Measurements from ENCODE around the gene BEGAIN.

Gene BEGAIN

DNA sequence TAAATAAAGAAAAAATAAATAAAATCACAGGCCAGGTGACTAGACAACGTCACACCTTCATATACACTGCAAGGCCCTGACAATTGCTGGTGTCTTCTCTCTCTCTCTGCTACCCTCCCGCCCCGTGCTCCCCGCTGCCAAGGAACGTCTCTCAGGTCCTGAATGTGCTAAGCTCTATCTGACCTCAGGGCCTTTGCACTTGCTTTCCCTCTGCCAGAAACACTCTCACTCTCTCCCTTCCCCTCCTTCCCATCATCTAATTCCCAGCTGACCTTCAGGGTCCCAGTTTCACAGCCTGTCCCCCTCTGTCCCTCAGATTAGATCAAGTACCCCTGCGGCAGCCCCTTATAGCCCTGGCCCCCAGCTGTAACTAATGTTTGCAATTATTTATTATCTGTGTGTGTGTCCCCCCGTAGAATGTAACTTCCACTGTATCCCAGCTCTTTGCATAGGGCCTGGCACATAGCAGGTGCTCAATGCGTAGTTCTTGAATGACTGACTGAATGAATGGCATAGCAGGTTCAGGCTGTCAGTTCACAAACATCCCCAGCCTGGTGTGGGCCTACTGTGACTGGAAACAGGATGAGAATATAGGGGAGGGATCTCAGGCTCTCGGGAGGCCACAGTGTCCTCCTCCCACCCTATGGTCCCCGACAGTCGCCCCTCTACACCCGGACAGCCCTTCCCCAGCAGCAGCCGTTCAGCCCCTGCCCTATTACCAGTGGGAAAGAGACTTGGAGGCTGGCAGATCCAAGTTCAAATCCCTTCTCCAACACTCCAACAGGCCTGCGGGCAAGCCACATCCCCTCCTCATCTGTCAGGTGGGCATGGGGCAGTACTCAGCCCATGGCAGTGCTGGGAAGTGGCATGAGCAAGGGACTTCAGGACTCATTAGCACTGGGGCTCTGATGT, 6.6 kb downstream of the BEGAIN start:
- DNase-seq = no peak

DNA sequence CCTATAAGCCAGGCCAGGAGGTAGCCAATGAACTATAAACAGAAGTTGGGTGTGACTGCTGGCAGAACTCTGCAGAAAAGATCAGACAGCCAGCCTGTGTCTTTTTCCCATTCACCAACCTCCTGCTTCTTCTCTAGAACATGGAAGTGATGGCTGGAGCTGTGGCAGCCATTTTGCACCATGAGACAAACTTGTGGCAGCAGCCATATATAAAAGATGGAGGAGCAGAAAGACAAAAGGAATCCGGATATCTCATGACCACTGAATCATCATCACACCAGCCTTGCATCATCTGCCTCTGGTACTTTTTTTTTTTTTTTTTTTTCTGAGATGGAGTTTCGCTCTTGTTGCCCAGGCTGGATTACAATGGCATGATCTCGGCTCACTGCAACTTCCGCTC, 8.7 kb downstream of the BEGAIN start:
- DNase-seq = no peak

DNA sequence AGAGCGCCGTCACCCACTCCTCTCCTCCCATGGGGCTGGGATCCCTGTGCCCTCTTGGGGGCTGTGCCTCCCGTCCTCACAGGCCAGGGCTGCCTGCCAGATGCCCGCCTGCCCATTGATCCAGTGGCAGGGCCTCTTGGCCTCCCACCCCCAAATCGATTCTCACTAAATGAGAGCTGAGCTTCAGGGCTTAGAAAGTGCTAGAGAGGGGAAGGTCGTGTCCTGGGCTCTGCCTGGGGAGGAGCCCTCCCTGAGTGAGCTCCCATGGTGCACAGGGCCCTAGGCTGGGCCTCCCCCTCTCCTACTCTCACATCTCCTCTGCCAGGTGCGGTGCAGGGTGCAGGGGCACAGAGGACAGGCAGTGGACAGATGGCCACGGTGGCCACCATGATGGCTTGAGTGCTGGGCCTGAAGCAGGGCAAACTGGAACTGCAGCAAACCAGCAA, 9.2 kb downstream of the BEGAIN start:
- DNase-seq = no peak

DNA sequence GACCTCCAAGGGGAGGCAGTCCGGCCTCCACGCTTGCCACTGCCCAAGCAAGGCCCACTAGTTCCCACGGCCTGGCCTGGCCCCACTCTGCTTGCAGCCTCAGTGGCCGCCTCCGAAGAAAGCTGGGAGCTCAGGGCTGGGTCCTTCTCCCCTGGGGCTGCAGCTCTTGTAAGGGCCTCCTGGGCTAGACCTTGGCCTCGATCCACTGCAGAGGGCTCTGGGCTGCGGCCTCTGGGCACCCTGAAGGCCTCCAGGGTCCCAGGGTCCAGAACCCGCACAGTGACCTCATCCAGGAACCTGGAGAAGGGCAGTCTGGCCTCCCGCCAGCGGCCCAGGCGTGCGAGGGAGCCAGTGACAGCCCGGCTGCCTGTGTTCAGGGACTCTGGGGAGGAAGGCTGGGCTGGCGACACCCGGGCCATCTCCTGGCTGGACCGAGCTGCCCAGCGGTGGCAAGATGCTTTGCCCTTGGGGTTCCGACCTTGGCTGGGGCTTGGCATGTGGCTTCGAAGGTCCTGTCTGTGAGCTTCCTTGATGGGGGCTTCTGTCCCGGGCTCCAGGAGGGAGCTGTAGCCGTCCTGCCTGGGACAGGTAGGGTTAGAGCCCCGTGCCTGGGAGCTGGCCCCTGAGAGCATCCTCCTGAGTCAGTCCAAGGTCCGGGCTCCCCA, 9.8 kb downstream of the BEGAIN start:
- no peak for DNase-seq

DNA sequence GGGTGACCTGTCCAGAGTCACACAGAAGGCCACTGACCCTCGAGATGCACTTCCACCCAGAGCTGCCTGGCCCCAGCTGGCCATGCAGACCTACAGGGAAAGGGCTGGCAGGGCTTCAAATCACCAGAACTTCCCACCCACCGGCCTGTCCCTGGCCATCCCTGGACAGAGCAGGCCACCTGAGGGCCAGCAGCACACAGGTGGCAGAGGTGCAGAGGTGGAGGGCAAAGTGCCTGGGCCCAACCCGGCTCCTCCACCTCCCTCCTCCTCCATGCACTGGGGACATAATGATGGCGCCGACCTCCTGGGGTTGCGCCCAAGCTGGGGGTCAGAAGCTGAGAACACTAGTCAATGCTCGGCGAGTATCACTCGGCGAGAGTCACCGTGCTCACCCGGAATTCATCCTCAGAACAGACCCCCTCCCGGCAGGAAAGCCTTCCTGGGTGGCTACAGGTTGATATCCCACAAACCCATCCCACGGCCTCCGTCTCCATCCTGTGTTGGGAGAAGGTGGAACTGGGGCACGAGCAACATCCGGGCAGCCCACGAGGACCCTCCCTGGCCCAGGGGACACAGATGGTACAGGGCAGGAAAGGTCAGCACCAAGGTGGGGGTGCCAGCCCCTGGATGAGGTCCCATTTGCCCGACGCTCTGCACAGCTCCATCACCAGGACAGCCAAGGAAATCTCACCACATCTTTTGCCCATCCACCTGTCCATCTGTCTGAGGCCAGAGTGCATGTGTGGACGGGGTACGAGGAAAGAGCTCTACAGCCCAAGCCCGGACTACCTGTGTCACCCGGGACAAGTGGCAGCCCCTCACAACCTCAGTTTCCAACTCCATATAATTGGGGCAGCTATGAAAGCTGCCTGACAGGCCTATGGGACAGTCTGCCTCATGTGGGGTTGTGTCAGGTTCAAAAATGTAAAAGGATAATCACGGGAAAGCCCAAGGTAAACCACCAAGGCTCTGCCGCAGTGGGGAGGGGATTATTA, 10.8 kb downstream of the BEGAIN start:
- DNase-seq = no peak

DNA sequence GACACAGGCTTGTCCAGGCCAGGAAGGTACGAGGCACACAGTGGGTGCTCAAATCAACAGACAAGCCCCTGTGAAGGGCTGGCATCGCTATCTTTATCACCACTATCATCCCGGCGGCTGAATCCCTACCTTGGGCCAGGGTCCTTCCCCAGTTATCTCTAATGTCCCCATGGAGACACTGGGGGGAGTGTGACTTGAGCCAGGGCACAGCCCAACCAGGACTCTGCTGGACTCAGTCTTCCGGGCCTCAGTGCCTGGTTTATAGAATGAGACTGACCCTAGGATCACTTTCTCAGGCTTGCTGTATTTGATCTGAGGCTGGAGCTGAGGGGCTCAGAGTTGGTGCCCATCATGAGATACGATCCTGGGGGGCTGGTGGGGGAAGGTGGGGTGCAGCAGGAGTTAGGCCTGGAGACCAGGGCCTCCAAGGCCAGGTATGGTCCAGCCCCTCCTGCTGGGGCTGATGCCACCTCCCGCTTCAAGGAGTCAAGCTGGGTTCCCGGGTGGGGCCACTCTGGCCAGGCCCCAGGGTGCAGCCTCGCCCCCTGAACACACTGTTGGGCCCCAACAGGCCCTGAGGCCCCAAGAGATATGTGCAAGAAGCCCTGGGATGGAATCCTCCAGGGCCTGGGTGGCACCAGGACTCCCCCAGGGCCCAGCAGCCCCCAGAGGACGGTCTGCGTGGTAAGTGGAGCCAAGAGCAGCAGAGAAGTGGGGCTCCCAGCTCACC, 11.8 kb downstream of the BEGAIN start:
- DNase-seq = no peak

DNA sequence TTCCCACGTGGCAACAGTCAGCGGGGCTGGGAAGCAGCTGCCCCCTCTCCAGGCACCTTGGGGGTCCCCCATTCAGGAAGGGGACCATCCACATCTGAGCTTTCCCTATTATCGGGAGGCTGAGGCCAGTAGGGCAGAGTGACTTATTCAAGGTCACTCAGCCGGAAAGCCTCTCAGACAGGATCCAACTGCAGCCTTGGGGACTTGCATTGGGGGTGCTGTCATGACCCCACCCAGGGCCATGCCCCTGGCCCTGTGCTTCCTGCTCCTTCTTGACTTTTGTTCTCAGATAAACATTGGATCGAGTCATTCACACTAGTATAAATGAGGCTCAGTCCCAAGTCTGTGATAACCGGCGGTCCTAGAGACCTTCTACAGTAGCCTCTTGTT, 12.6 kb downstream of the BEGAIN start:
- DNase-seq = no peak

DNA sequence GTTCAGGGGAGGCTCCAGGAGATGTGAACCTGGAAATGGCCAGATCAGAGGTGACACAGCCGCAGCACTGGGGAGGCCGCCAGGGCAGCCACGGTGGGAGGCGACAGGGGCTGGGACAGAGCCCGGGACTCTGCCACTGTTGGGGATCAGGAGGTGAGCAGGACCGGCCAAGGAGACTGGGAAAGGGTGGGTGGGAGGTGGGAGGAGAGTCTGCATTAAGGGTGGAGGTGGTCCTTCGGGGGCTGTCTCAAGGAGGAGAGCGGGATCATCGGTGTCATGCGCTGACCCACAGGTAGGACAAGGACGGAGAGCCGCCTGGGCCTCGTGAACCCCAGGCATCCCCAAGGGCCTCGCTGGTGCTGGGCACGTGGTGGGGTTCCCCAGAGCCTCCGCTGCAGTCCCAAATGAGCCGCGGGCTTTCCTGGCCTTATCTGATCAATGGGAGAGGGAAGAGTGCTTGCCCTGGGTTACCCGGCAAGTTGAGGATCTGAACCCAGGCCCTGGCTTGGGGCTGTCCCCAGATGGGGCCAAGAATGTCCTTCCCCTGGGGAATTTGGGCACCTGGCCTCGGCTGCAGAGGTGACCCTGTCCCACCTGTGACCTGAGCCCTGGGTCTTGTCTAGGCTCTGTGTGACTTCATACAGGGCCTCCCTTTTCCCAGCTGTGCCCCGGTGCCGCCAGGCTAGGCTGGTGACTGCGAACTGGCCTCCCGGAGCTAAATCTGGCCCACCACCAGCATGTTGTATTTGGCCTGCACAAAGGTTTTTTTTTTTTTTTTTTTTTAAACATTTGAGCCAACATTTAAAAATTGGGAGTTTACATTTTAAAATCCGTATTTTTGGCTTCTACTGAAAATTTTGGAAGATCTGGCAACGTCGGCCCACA, 13.2 kb downstream of the BEGAIN start:
- no peak for DNase-seq

DNA sequence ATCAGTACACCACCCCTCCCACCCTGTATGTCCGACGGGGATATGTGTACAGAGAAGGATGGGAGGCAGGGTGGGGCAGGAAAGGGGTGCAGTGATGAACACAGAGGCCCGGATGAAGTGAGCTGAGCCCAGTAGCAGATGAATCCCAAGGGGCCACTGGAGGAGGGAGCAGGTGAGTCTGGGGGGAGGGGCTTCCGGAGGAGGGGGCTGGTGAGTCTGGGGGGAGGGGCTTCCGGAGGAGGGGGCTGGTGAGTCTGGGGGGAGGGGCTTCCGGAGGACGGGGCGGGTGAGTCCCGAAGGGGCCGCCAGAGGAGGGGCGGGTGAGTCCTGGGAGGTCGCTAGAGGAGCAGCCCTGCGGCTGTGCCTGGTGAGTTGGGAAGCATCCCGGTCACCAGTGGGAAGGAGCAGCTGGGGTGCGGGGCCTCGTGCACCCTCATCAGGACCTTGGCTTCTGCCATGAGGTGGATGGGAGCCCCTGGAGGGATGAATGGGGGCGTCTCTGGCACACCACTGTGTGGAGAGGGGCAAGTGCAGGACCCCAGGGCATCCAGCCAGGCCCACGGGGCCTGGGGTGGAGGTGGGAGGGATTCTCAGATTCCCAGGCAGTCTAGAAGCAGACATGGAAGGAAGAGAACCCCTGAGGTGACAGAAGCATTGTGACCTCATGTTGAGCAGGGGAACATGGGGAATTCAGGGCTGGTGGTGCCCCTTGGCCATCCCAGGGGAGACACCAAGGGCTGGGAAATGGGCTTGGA, 14.0 kb downstream of the BEGAIN start:
- DNase-seq = no peak

DNA sequence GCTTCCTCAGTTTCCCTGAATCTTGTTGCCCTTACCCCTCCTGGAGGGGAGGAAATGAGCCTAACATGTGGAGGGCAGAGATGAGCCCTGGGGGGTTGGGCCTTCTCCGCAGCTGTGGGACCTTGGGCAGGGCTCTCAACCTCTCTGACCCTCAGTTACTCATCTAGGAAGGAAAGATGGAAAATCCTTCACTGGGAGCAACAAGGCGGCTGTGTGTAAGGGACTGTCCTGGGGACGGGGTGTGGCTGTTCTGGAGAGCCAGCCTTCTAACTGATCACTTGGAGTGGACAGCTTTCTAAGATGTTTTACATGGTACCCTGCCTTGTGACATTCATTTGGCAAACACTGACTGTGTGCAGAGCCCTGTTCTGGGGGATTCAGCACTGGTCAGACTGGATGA, 14.7 kb downstream of the BEGAIN start:
- no peak for DNase-seq

DNA sequence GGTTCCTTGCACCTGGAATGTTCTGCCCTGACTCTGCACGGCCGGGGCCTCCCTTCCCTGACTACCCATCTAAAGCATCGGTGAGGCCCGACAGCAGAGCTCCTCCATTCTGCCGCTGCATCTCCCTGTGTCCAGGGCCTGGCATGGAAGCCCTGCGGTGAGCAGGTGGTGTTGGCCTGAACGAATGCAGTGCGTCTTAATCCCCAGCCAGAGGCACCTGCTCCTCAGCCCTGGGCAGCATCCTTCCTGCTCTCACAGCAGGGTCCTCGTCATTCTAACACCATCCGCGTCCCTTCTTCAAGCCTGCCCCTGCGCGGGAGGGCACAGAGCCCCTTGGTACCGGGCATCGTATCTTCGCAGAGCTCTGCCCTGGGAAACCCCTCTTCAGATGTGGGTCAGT, 15.4 kb downstream of the BEGAIN start:
- DNase-seq = no peak

DNA sequence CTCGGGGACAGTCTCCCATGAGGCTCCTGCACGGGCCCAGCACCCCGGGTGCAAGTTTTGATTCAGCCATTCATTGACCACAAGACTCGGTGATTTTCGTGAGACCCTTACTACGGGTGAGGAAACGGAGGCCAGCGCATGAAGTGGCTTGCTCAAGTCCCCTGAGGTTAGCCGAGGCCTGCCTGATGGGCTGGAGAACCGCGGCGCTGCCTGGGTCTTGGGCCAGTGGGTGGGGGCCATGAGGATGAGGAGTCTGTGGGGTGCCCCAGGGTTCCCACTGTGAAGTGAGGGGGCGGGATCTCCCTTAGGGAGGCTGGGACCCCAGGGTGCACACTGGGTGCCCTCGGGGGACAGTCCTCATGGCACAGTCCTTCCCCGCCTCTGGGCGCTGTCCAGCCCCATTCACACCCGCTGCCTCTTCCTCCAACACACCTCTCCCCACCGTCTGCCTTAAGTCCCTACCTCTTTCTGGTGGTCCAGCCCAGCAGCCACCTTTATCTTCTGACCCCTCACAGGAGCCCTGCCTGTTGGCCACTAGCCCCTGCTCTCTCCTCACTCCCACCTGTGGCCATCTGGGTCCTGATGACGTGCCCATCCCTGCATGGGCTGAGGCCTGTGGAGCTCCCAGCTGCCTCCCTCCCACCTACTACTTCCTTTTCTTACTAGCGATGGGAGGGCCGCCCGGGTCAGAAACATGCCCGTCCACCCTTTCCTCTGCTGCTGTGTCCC, 16.3 kb downstream of the BEGAIN start:
- DNase-seq = no peak

DNA sequence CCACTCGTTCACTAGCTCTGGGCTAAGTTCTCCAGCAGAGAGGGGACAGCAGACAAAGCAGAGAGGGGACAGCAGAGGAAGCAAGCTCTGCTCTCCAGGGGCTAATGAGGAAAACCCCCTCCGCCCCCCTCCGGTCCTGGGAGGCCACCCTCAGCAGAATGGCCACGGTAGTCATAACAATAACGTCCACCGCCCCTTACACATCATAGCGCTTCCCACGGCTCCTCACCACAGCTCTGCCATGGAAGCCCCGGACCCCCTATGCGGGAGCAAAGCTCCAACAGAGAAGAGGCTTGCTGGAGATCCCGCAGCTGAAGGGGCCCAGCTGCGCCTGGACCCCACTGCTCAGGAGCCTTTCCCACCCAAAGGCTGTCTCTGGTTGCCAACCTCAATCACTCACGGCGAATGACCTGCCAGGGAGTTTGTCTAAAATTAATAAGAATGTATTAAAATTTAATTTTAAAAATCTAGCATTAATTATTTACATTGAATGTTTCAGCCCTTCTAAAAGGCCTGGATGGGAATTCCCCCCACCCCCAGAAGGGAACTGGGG, 17.4 kb downstream of the BEGAIN start:
- DNase-seq = no peak

DNA sequence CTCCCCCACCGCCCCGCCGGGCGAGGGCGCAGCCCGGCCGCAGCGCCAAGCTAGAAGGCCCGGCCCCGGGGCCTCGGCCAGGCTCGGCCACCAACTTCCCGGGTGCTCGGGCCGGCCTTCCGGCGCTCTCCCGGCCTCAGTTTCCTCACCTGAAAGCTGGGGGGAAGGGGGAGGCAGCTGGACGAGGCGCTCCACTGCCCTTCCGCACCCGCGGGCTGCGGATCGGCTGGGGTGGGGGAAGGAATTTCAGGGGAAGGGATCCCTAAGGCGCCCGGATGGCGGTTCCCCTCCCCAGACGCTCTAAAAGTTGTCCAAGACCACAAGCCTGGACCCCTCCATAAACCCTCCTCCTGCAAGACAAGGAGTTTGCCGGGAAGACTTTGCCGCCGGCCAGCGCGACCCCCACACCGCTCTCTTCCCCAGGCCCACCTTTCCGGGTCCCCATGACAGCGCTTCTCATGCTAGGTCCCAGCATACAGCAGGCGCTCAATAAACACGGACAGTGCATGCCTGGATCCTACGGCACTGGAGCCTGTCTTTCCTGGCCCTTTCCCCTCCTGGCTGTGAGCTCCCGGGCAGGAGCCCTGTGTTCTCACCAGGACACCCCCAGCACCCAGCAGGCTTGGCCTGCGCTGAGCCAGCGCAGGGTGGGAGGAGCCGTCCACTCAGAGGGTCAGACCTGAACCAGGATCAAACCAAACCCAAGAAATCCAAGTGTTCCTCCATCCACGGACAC, 18.1 kb downstream of the BEGAIN start:
- DNase-seq = no peak

DNA sequence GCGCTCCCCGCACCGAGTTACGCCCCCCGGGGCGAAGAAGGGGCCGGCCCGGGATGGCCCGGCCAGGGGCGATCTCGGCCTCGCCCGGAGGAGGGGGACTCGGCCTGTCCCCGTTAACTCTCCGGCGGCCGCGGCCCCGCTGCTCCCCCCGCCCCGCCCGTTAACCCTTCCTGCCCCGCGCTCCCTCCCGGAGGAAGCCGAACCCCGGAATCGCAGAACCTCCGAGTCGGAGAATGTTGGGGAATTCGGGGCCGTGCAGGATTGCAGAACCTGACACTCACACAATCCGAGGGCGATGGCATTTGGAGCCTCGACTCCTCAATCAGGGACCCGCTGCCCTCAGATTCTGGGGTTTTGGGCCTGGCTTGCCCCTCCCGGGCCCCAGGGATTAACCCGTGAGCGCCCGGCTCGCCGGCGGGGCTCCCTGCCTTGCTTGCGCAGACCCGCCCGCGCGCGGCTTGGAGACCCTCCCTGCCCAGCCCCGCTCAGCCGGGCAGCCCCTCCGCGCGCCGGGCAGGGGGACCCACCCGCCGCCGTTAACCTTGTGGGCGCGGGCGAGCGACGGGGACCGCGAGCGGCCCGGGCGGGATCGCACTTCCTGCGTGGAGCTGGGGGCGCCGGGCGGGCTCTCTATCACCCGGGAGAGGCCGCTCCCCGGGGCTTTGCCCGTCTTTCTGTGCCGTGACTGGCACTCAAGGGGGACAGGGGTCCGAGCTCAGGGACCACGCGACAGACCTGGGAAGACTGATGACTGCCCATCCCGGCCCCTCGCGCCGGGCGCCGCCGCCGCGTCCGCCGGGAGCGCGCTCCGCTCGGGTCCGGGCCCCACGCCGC, 18.8 kb downstream of the BEGAIN start:
- no peak for DNase-seq

DNA sequence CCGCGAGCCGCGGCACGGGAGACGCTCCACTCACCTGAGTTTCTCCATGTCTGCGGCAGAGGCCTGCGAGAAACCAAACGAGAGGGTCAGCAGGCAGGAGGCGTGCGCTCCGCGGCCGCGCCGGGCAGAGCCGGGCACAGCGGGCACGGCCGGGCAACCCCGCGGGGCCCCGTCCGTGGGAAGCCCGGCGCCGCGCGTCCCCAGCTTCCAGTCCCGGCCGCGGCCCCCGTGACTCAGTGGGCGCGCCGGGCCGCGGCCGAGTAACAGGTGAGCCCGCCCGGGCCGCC, 19.4 kb downstream of the BEGAIN start:
- DNase-seq = no peak

DNA sequence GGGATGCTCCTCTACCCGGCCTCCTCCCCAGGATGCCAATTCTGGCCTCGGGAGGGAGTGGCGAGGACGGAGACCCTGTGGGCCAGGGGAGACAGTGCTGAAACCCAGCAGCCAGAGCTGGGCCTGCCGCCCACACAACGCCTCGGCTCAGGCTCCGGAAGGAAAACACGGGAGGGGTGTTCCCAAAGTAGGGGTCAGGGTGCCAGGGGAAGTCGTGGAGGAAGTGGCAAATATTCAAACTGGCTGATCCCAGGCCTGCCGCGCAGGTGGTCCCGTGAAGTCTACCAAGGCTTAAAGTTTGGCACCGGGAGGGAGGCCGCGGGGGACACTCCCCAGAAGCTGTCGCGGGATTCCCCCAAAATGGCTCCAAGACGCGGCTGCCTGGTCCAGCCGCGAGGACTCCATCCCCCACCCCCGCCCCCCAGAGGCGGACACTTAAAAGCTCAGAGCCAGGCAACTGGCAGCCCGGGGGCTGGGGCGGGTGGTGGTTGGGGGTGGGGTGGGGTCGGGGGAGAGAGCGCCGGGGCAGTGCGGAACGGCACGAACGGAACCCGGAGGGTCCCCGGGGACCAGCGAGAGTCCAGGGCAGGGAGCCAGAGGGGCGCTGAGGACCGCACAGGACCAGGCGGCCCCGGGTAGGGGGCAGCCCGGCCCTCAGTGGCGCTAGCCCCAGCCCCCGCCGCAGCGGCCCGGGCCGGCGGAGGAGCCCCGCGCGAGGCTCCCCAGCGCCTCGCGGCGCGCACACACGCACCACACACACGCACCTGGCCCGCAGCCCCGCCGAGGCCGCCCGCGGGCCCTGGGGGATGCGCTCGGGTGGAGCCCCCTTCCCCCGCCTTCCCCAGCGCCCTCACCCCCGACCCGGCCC, 20.0 kb downstream of the BEGAIN start:
- no peak for DNase-seq

All from DMS153 (cell line).